Kidney epithelial cell (primary cell): ENCODE data around the gene CYB561D1. TPM values are rescaled to one million over a fixed set of nuclear protein-coding genes. Genes with fewer than 3 reads are reported as not detected.
"Not testable (repeated sequence)": the region's sequence is repeated elsewhere in the genome, so short reads cannot be mapped to it uniquely, and the experiment has no call there.

Experiments
- DNase-seq: peaks from one replicate; pipeline ENCODE4 v3.0.0-alpha.2; 2010; ENCODE audit warnings: low read depth
- H3K27me3 ChIP-seq: 2 replicates; pipeline ENCODE4 v1.6.0; 2011; ENCODE audit warnings: low read length; ENCODE audit not compliant: control insufficient read depth, insufficient read depth
- H3K36me3 ChIP-seq: 2 replicates; pipeline ENCODE4 v1.5.1; 2011; ENCODE audit warnings: low read length; ENCODE audit not compliant: control insufficient read depth, insufficient read depth
- H3K4me3 ChIP-seq: 2 replicates; pipeline ENCODE4 v1.5.1; 2011; ENCODE audit warnings: low read depth, mild to moderate bottlenecking, control low read depth, low read length
- CTCF ChIP-seq: IDR thresholded peaks from 2 replicates; pipeline ENCODE4 v1.5.1; 2011; ENCODE audit warnings: mild to moderate bottlenecking, moderate library complexity, low read length, control low read depth, inconsistent platforms; ENCODE audit not compliant: insufficient read depth, poor library complexity, severe bottlenecking
- total RNA-seq: library from RNA; depleted of rRNA; stranded (reverse); fragments of >200 nt; gene quantifications from 2 replicates; pipeline ENCODE4 v1.2.3, GENCODE V29; 2015

CYB561D1 gene
- 9.5 and 13.0 TPM in 2 replicates for total RNA-seq

GRCh38 chr1:109493805-109494539 lies at the start of gene CYB561D1:
CYB561D1 (plus strand) TSS chr1:109494094; CDS start chr1:109494140, 46 bp downstream.
- Histone ChIP-seq H3K36me3 (peaks cover 2% of the 10 kb centered on the region), H3K27me3 (no peaks in the 10 kb centered on the region), H3K4me3 (peak within 1 kb of the TSS; percentile 99)
- no peak for DNase-seq
- peak; percentile 80 for TF ChIP-seq CTCF

GRCh38 chr1:109444346-109444745 lies 49.5 kb upstream of the CYB561D1 start:
- no peak overlapping the region for H3K4me3 ChIP-seq
- no peak for DNase-seq
- peaks cover 3% of the 10 kb centered on the region for H3K27me3 ChIP-seq
- TF ChIP-seq CTCF: no peak
- no peaks in the 10 kb centered on the region for H3K36me3 ChIP-seq

GRCh38 chr1:109445949-109446695 lies 47.8 kb upstream of the CYB561D1 start:
- H3K36me3 ChIP-seq, H3K4me3 ChIP-seq, DNase-seq, H3K27me3 ChIP-seq: not testable (repeated sequence)

- no peak for DNase-seq
- Histone ChIP-seq H3K36me3 (no peaks in the 10 kb centered on the region), H3K27me3 (peaks cover 3% of the 10 kb centered on the region), H3K4me3 (no peak overlapping the region)
- no peak for TF ChIP-seq CTCF
Observed at GRCh38 chr1:109447524-109447923, 46.4 kb upstream of the CYB561D1 start.

- no peaks in the 10 kb centered on the region for H3K36me3 ChIP-seq
- TF ChIP-seq CTCF: no peak
- DNase-seq: no peak
- no peak overlapping the region for H3K4me3 ChIP-seq
- H3K27me3 ChIP-seq: no peaks in the 10 kb centered on the region
Observed at GRCh38 chr1:109454497-109455133, 39.3 kb upstream of the CYB561D1 start.

- Histone ChIP-seq H3K4me3 (no peak overlapping the region), H3K36me3 (no peaks in the 10 kb centered on the region), H3K27me3 (no peaks in the 10 kb centered on the region)
- no peak for DNase-seq
- no peak for TF ChIP-seq CTCF
Observed at GRCh38 chr1:109457819-109458218, 36.1 kb upstream of the CYB561D1 start.
